Common myeloid progenitor, CD34-positive (primary cell): ENCODE data around the gene ADAMTS15.

ENCODE experiments used
- CTCF ChIA-PET: fragments of 350-600 bp; sonication (Branson Sonifier 250); formaldehyde crosslinking; loops from one replicate; lab custom pipeline; 2021; ENCODE audit warnings: antibody characterized with exemption; lab: Charles Lee
- POLR2A ChIA-PET: fragments of 350-600 bp; sonication (Branson Sonifier 250); formaldehyde crosslinking; loops from one replicate; lab custom pipeline; 2021; ENCODE audit warnings: antibody characterized with exemption; lab: Charles Lee
- DNase-seq, 3 donors: peaks; one replicate each; pipeline versions ENCODE4 v3.0.0 to v3.0.0-alpha.2; 2013
- H3K27ac ChIP-seq, 2 experiments: 1 replicate in 1 of 2; 2 replicates in 1 of 2; pipeline ENCODE4 v1.7.0; 2013; ENCODE audit warnings: inconsistent platforms in 2 of 2, low read length in 2 of 2, mild to moderate bottlenecking in 2 of 2, low read depth in 1 of 2, moderate library complexity in 1 of 2; ENCODE audit not compliant: severe bottlenecking in 2 of 2, insufficient read depth in 1 of 2, poor library complexity in 1 of 2
- H3K27me3 ChIP-seq, 5 experiments: replicated peaks in 2 of 5; 1 replicate in 3 of 5; 2 replicates in 2 of 5; pipeline versions ENCODE4 v1.6.1 to v1.7.0; 2013; ENCODE audit warnings: low read length in 4 of 5, mild to moderate bottlenecking in 2 of 5, moderate library complexity in 2 of 5, inconsistent platforms in 1 of 5; ENCODE audit not compliant: insufficient read depth in 5 of 5, control insufficient read depth in 4 of 5
- H3K36me3 ChIP-seq, 4 experiments: 1 replicate in 2 of 4; 2 replicates in 2 of 4; pipeline versions ENCODE4 v1.6.1 to v1.7.0; 2013; ENCODE audit warnings: low read length in 3 of 4, control low read depth in 1 of 4, mild to moderate bottlenecking in 1 of 4; ENCODE audit not compliant: control insufficient read depth in 4 of 4, insufficient read depth in 4 of 4
- H3K4me1 ChIP-seq, 4 experiments: 1 replicate in 3 of 4; 2 replicates in 1 of 4; pipeline versions ENCODE4 v1.6.1 to v1.7.1; 2013; ENCODE audit warnings: low read length in 3 of 4, mild to moderate bottlenecking in 3 of 4, control low read depth in 1 of 4, inconsistent platforms in 1 of 4, moderate library complexity in 1 of 4; ENCODE audit not compliant: control insufficient read depth in 4 of 4, insufficient read depth in 4 of 4; ENCODE audit errors: control extremely low read depth in 1 of 4
- H3K4me3 ChIP-seq, 7 experiments: 1 replicate in 4 of 7; 2 replicates in 3 of 7; pipeline versions ENCODE4 v1.5.1 to v1.7.0; 2013; ENCODE audit warnings: mild to moderate bottlenecking in 7 of 7, low read length in 6 of 7, moderate library complexity in 6 of 7, inconsistent platforms in 2 of 7, low read depth in 2 of 7, control low read depth in 1 of 7; ENCODE audit not compliant: insufficient read depth in 4 of 7, control insufficient read depth in 1 of 7; ENCODE audit errors: extremely low read depth in 1 of 7
- H3K9me3 ChIP-seq, 5 experiments: 1 replicate in 4 of 5; 2 replicates in 1 of 5; pipeline versions ENCODE4 v1.6.1 to v1.7.1; 2013; ENCODE audit warnings: low read length in 4 of 5, mild to moderate bottlenecking in 2 of 5, inconsistent platforms in 1 of 5, low read depth in 1 of 5, moderate library complexity in 1 of 5; ENCODE audit not compliant: control insufficient read depth in 4 of 5, insufficient read depth in 2 of 5; ENCODE audit errors: control extremely low read depth in 1 of 5
- WGBS: methylation state at CpG from one replicate; pipeline ENCODE4 v1.1.5; 2013; ENCODE audit not compliant: insufficient coverage; 5-methylcytosine and 5-hydroxymethylcytosine counted together

The ADAMTS15 gene

GRCh38 chr11:130456286-130456685 lies 7.8 kb downstream of the ADAMTS15 start:
- DNase-seq = no peak
- Histone ChIP-seq H3K27me3 (peaks cover 0 to 49% (median 11%) of the 10 kb centered on the region in 5 experiments), H3K27ac (no peak overlapping the region), H3K9me3 (no peaks in the 10 kb centered on the region), H3K4me1 (no peaks in the 10 kb centered on the region), H3K36me3 (no peaks in the 10 kb centered on the region), H3K4me3 (no peak overlapping the region)
- 100% methylated on average over 3 of the region's 3 CpGs for WGBS
- POLR2A ChIA-PET = no interaction called here
- CTCF ChIA-PET = interaction anchor here (1.1 kb wide), 1 partner anchor 406 kb away, joined by 4 read pairs; no protein-coding TSS in a partner anchor

DNA sequence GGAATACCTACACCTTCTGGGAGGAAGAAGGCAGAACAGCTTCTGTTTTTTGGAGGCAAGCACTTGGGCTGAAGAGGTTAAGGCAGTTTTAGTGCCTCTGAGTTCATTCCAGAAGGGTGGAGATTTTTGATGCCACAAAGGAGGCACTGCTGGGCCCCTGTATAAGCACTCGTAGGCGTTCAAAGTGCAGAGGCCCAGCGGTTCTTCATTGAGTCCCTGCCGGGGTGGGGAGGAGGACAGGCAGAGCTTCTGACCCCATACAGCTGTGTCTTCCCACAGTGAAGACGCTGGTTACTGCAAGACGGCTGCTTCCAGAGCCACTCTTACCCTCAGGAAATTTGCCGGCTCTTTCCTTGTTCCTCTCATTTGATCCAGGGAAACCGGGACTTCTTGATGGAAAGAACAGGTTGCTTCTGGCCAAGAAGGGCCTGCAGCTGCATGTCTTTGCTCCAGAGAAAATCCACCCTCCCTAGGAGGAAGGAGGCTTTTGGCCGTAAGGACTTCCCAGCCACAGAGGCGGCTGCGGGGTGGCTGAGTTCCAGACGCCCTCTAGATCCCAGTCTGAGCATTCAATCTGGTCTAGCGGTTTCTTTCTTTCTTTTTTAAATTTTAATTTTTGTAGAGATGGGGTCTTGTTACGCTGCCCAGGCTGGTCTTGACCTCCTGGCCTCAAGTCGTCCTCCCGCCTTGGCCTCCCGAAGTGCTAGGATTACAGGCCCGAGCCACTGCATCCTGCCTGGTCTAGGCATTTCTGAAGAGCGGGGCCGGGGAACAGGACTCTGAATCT lies 9.4 kb downstream of the ADAMTS15 start:
- 96% methylated on average over 17 of the region's 20 CpGs for WGBS
- ChIA-PET POLR2A (no interaction called here), CTCF (no interaction called here)
- Histone ChIP-seq H3K9me3 (no peaks in the 10 kb centered on the region), H3K27me3 (peaks cover 0 to 41% (median 4%) of the 10 kb centered on the region in 5 experiments), H3K27ac (no peak overlapping the region), H3K36me3 (no peaks in the 10 kb centered on the region), H3K4me1 (no peaks in the 10 kb centered on the region), H3K4me3 (no peak overlapping the region)
- no peak for DNase-seq

DNA sequence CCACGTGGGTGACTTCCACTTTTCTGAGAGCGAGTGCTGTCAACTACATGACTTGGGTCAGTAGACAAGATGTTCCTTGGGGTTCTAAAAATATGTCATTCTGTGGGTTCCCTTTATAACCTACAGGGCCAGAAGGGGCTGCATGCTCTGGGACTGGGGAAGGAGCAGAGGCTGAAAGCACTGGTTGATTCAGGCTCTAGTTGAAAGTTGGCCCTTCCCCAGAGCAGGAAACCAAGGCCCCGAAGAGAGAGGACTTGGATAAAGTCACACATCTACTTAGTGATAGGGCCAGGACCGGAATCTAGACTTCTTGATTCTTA lies 9.9 kb downstream of the ADAMTS15 start:
- no peaks in the 10 kb centered on the region for H3K9me3 ChIP-seq
- no peaks in the 10 kb centered on the region for H3K4me1 ChIP-seq
- no peak overlapping the region for H3K27ac ChIP-seq
- H3K27me3 ChIP-seq = peaks cover 0 to 36% (median 4%) of the 10 kb centered on the region in 5 experiments
- H3K36me3 ChIP-seq = no peaks in the 10 kb centered on the region
- H3K4me3 ChIP-seq = no peak overlapping the region
- DNase-seq = no peak
- 80% methylated on average over 3 of the region's 4 CpGs for WGBS
- ChIA-PET CTCF (no interaction called here), POLR2A (no interaction called here)

- no peaks in the 10 kb centered on the region for H3K4me1 ChIP-seq
- no peaks in the 10 kb centered on the region for H3K36me3 ChIP-seq
- POLR2A ChIA-PET = no interaction called here
- CTCF ChIA-PET = no interaction called here
- H3K27ac ChIP-seq = no peak overlapping the region
- WGBS = 96% methylated on average over 7 of the region's 7 CpGs
- peaks cover 0 to 27% (median 5%) of the 10 kb centered on the region in 5 experiments for H3K27me3 ChIP-seq
- H3K9me3 ChIP-seq = no peaks in the 10 kb centered on the region
- DNase-seq = no peak
- H3K4me3 ChIP-seq = no peak overlapping the region
Observed at GRCh38 chr11:130459521-130459920, 11.1 kb downstream of the ADAMTS15 start.

DNA sequence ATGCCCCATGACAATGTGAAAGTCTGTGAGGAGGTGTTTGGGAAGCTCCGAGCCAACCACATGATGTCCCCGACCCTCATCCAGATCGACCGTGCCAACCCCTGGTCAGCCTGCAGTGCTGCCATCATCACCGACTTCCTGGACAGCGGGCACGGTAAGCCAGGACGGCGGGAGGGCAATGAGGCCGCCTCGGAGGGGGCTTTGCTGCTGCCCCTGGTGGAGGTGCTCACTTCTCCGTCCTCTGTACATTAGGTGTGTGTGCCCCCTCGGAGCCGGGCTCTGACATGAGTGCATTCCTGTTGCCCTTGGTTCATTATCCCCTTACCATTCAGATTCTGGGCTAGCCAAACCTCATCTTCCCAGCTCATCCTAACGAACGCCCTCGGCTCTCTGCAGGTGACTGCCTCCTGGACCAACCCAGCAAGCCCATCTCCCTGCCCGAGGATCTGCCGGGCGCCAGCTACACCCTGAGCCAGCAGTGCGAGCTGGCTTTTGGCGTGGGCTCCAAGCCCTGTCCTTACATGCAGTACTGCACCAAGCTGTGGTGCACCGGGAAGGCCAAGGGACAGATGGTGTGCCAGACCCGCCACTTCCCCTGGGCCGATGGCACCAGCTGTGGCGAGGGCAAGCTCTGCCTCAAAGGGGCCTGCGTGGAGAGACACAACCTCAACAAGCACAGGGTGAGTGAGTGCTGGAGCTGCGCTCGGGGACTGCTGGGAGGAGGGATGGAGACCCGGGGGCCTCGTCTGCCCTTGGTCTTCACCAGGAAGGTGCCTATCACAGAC lies 13.8 kb downstream of the ADAMTS15 start:
- Histone ChIP-seq H3K36me3 (no peaks in the 10 kb centered on the region), H3K27ac (no peak overlapping the region), H3K4me1 (no peaks in the 10 kb centered on the region), H3K9me3 (no peaks in the 10 kb centered on the region), H3K27me3 (peaks cover 0 to 10% (median 0%) of the 10 kb centered on the region in 5 experiments), H3K4me3 (no peak overlapping the region)
- WGBS = 96% methylated on average over 31 of the region's 31 CpGs
- POLR2A ChIA-PET = no interaction called here
- CTCF ChIA-PET = interaction anchor here (1.1 kb wide), 1 partner anchor 25 kb away, joined by 3 read pairs; no protein-coding TSS in a partner anchor
- no peak for DNase-seq

GRCh38 chr11:130462931-130463330 lies 14.5 kb downstream of the ADAMTS15 start:
- H3K36me3 ChIP-seq = no peaks in the 10 kb centered on the region
- H3K27ac ChIP-seq = no peak overlapping the region
- DNase-seq = no peak
- H3K4me3 ChIP-seq = no peak overlapping the region
- no peaks in the 10 kb centered on the region for H3K9me3 ChIP-seq
- 98% methylated on average over 7 of the region's 8 CpGs for WGBS
- ChIA-PET POLR2A (no interaction called here), CTCF (interaction anchor here (0.5 to 1.1 kb wide), 2 partner anchors 25 to 617 kb away, joined by 3 read pairs; no protein-coding TSS in a partner anchor)
- H3K4me1 ChIP-seq = no peaks in the 10 kb centered on the region
- H3K27me3 ChIP-seq = peaks cover 0 to 10% (median 0%) of the 10 kb centered on the region in 5 experiments

DNA sequence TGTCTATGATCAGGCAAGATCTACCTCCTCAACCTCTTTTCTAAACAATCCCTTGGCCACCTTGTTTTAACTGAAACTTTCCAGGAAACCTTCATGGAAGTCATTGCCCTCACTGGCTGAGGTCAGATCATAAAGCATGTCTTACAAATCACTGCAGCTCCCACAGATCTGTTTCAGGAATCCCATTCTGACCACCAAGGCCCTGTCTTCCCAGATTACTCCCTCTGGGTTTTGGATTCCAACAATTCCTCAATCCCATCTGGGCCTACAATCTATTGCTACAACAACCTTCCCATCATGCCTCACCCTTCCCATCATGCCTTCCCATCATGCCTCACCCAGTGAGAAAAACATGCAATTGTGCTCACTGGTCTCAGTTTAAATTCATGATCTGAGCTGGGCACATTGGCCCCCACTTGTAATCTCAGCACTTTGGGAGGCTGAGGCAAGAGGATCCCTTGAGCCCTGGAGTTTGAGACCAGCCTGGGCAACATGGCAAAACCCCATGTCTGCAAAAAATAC lies 15.9 kb downstream of the ADAMTS15 start:
- no peaks in the 10 kb centered on the region for H3K36me3 ChIP-seq
- H3K27me3 ChIP-seq = peaks cover 0 to 10% (median 0%) of the 10 kb centered on the region in 5 experiments
- H3K4me1 ChIP-seq = no peaks in the 10 kb centered on the region
- no peak overlapping the region for H3K27ac ChIP-seq
- no peak overlapping the region for H3K4me3 ChIP-seq
- CTCF ChIA-PET = no interaction called here
- POLR2A ChIA-PET = no interaction called here
- DNase-seq = no peak
- H3K9me3 ChIP-seq = no peaks in the 10 kb centered on the region
